Stimulated activated CD4-positive, alpha-beta T cell treated with anti-CD3 and anti-CD28 coated beads, Interleukin-1b, Interleukin-23, amount 100 ng/mL, for 48 hours (primary cell): ENCODE measurements around the gene SYNGR1.

Source experiments
- DNase-seq: peaks from one replicate; pipeline ENCODE4 v3.0.0-alpha.2; 2020

SYNGR1 gene

DNA sequence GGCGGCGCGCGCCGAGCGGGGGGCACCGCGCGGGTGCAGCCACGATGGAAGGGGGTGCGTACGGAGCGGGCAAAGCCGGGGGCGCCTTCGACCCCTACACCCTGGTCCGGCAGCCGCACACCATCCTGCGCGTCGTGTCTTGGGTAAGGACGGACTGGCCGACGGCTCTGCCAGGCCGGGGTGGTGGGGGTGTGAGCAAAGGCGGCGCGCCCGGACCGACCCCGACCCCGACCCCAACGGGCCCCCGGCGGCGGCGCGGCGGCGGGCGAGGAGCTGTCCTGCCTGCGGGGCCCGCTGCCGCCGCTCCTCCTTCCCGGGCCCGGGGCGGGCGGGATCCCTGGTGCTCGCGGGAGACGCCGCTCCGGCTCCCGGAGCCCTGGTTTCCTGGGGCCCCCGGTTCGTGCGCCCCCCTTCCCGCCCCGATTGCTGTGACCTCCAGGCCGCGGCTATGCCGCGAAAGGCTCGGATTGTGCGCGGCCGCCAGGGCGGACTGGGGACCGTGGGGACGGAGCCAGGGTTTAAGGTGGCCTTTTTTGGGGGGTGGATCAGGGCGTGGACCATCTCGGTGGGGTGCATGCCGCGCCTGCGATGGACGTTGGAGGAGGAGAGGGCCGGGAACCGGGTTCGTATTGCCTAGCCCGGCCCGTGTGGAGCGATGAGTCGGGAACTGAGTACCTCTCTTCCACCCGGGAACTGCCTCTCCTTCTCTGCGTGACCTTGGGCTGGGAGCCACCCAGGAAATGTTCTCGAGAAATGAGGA lies at the start of gene SYNGR1:
Gene SYNGR1, plus strand, starts transcription at position 25 of the 760 bp plus-strand sequence. Its CDS starts 20 bp downstream, at position 45.
- no peak for DNase-seq

DNA sequence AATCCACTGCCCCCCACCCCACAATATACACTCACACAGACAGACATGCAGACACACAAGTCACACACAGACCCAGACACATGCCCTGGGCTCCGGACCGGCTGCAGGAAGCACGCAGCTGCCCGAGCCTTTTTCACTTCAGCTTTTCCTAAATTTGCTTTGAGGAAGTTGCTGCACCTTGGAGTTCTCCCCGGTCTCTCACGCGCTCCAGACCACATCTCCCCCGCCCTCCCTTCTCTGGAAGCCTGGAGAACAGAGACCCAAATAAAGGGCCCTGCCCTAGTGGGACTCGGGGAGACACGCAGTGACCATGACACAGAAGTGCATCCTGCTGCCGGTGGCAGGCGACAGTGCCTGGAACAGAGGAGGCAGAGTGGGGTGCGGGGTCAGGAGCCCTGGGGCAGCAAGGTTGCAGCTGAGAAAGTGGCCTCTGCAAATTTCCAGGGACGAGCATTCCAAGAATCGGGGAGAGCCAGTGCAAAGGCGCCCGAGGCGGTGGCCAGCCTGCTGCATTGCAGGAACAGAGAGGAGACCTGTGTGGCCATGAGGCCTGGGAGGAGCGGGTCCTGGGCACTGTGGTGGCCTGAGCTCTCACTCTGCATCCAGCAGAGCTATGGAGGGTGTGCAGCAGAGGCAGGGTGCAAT lies 49.5 kb upstream of the SYNGR1 start:
- no peak for DNase-seq

- DNase-seq, result no peak
These were observed 48.7 kb upstream of the SYNGR1 start for GRCh38 chr22:39301108-39301507.

DNA sequence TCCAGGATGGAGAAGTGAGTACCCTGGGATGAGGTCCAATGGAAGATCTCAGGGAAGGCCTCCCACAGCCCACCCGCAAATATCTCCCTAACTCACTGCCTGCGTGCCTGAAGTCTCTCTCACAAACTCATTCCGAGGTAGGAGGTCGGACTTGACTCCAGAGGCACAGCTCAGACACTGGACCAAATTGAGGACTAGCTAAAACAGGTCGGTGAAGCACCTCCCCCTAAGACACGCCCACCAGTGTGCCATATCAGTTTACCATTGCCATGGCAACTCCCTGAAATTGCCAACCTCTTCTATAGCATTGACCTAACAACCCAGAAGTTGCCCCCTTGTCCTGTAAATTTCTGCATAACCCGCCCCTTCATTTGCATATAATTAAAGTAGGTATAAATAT lies 47.9 kb upstream of the SYNGR1 start:
- no peak for DNase-seq

DNA sequence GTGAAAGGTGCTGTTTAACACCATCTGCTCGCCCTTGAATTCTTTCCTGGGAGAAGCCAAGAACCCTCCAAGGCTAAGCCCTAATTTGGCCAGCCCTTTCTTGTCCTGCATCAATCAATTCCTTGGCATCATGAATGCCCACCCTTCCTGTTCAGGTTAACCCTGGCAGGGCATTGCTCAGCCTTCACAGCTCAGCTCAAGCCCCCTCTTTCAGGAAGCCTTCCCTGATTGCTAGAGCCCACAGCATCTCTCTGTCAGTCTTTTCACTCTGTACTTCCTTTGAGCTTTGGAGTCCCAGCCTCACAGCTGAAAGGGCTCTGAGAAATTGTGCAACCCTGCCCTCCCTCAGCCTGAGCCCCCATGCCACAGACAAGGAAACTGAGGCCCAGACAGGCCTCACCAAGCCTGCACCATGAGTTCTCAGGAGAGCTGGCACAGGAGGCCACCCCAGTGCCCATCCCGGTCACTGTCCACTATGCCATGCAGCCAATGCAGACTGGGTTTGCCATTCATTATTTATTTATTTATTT lies 47.3 kb upstream of the SYNGR1 start:
- no peak for DNase-seq

DNA sequence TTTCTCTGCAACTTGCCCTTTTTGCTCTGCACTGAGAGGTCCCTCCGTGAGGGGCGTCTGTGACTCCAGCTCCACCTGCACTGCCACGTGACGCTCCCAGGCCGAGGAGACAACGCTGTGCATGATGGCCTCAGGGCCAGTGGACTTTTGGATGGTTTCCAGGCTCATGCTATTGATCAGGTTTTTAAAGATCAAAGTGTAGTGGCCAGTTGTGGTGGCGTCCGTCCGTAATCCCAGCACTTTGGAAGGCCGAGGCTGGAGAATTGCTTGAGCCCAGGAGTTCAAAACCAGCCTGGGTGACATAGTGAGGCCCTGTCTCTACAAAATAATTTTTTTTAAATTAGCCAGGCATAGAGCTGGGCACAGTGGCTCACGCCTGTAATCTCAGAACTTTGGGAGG lies 46.4 kb upstream of the SYNGR1 start:
- DNase-seq, result no peak

GRCh38 chr22:39303892-39304671 lies 45.7 kb upstream of the SYNGR1 start:
- no peak for DNase-seq

DNA sequence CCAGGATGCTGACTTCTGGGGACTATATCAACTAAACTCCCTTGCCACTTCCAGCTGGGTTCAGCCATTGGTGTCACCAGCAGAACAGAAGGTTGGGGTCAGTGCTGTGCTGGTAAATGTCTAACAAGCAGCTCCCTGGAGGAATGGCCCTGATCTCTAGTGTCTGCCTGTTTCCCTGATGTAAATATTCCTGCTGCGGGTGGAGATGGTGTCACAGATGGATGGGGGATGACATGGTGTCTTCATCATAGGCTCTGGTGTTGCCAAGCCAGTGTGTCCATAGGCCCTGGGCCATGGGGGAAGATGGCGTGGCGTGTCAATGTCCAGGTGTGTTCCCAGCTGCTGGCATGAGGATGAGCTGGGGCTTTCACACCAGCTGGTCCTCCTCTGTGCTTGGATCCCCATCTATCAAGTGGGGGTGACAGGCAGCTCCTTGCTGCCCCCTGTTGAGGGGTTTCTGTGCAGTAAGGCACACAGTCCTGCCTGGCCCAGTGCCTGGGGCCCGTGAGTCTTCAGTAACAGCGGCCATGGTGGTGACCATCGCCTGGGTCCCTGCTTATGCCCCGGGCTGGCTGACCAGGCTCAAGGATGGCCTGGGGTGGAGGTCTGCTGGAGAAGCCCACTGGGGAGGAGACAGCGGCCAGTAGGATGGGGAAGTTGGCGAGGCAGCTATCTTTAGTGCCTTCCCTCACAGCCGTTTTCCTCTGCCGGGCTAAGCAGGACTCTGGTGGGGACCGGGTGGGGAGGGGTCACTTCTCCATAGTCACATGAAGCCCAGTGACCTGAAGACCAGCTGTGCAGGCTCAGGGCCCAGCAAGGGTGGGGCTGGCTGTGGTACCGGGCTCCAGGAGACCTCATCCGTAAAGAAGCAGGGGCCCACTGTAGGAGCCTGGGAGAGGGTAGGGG lies 43.1 kb upstream of the SYNGR1 start:
- DNase-seq, result no peak

- no peak for DNase-seq
These were observed 41.0 kb upstream of the SYNGR1 start for GRCh38 chr22:39308614-39309363.

DNA sequence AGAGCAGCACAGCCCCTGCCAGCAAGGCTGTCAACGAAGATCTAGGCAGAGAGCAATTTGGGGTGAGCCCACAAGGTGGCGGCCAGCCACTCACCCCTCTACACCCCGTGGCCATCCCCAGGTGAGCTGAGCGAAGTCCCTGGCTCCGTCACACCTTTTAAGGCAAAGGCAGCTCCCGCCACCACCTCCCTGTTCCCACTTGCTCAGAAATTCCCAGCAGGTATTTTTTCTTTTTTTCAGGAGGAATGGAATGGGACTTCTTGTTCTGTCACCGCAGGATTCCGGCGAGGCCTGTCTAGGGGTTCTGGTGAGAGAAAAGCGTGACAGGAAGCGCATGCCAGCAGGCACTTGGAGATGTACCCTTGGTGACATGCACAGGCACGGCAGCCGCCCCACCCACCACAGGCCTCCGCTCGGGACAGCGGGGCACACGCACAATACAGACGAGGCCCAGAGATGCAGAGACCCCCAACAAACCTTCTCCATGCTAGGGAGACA lies 40.4 kb upstream of the SYNGR1 start:
- no peak for DNase-seq

DNA sequence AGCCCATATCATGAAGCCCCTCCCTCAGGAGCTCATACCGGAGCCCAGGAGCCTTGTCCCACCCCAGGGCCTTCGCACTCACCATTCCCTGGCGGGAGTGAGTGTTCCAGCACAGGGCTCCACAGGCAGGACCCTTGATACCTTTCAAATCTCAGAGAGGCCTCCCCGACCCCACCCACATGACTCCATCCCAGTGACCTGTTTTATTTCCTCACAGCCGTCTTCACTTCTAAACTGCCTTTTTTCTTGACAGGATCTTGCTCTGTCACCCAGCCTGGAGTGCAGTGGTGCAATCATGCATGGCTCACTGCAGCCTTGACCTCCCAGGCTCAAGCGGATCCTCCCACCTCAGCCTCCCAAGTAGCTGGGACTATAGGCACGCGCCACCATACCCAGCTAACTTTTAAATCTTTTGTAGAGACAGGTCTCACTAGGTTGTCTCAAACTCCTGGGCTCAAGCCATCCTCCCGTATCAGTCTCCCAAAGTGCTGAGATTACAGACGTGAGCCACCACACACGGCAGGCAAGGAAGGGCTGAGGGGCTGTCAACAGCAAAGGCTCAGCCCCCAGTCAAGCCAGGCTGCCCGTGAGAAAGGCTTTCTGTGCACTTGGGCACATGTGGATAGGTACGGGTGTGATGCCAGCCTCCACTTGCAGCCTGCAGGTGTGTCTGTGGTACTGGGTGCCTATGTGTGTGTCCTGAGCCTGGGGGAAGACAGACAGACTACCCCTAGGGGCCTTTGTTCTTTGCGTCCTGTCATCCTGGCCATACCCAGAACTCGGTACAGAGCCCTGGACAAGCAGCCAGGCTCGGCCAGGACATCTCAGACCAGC lies 39.7 kb upstream of the SYNGR1 start:
- no peak for DNase-seq

- DNase-seq, result peak; percentile 44
These were observed 38.0 kb upstream of the SYNGR1 start for GRCh38 chr22:39311592-39312400.

DNA sequence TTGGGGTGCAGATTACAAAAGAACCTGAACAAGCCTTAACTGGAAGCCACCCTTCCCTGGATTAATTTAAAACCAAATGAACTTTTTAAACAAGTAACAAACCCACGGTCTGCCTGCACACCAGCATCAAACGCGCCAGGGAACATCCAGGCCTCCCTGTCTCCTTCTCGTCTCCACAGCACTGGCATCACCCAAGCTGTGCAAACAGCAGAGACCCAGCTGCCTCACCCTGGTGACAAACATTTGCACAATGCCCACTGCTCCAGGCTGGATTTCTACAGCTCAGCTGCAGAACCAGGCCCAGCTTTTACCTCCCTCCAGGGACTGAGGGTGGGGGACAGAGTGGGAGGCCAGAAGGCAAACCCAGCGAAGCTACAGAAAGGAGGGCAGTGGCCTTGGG lies 37.4 kb upstream of the SYNGR1 start:
- DNase-seq, result no peak

DNA sequence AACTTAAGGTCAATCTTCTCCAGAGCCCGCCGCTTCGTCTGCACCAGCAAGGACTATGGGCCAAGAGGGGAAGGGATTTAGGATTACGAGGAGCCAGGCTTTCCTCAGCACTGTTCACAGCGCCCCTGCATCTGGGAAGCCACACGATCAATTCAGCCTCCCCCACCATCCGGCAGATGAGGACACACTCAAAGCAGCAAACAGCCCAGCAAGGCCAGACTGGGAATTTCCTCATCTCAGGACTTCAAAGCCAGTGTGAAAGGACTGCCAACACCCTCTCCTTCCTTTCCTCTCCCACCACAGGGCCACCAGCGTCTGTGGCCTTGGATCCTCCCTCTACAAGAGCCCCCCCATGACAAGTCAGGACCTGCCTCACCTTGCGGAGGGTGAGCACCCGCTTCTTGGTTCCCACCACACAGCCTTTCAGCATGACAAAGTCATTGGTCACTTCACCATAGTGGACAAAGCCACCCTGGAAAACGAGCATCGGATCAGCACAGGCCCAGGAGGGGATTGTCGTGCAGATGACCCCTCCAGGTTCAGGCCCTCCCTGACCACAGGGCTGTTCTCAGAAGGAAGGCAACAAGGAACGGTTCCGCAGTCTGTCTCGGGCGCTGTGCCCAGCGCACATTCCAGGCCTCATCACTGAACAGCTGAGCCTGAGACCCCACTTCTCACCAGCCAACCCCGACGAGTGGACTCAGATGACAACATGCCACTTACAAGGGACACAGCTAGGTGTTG lies 36.4 kb upstream of the SYNGR1 start:
- DNase-seq, result no peak

DNA sequence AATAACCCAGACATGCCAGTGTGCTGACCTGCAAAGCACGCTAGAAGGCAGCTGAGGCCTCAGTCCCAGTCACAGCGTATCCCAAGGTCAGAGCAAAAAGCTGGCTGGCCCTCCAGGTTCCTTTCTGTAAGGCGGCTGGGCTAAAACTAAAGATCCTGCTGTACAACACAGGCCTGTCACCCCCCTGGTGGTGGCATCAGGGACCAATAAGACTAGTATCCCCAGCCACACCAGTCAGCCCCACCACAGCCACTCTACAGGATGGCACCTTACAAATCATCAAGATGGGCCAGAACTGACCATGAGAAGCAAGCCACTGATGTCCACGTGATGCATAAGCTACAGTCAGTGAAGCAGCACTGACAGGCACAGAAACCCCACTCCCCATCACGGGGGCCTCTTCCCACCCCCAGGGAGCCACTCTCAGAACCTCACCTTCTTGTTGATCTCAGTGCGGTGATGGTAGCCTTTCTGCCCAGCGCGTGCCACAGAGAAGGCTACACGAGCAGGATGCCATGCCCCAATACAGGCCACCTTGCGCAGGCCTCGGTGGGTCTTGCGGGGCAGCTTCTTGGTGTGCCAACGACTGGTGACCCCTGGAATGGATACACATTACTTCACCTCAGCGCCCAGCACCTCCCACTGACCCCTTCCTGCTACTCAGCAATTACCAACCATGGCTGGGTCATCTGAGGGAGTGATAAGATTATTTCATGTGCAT lies 35.4 kb upstream of the SYNGR1 start:
- no peak for DNase-seq

DNA sequence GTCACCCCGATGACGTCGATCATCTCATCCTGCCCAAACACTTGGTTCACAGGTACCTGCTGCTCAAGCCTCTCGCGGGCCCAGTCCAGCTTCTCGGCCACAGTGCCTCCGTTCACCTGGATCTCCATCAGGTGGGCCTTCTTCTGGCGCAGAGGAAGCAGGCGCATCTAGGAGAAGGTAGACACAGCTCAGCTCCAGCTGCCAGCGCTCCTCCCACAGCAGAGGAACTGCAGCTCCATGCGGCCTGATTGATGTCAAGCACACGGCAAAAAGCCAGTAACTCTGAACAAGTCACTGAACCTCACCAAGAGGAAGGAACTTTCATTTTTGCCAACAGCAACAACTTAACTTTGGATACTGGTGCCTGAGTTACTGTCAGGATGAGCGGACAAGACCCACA lies 34.4 kb upstream of the SYNGR1 start:
- DNase-seq, result no peak

DNA sequence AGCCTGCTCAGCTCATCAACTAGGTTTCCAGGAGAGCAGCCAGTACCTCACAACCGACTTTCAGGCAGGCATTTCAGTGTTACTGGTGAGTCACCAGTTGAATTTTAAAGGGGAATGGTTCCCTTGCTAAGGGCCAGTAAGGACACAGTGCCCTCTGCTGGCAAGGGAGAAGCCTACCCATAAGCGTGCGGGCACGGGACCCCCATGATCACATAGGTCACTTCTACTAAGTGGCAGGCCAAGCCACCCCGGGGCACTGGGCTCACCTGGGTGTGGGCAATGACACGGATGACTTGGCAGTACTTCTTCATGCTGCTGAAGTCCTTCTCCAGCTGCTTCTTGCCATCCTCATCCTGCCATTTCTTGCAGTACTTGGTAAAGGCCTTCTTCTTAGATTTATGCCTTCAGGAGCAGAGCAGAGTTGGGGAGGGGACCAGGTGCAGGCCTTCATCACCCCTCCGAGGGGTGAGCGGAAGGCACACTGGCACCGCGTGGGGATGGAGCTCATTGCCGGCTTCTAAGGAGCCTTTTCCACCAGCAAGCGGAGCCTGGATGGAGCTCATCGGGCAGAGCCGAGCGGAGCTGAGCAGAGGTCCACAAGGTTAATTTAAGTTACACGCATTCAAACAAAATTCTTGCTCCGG lies 33.2 kb upstream of the SYNGR1 start:
- DNase-seq, result peak; percentile 81
